ENCODE results near the gene PLPPR5. TPM values are rescaled to one million over a fixed set of nuclear protein-coding genes. Genes with fewer than 3 reads are reported as not detected.

PLPPR5 gene
- total RNA-seq, 1 donor from 2014 or later = not detected

- POLR2A ChIA-PET = no interaction called here
- Mint-ChIP-seq H3K9me3 (no peaks in the 10 kb centered on the region), H3K36me3 (ENCODE audit: low read depth) (no peaks in the 10 kb centered on the region), H3K4me3 (no peak overlapping the region), H3K4me1 (no peaks in the 10 kb centered on the region), H3K27me3 (no peaks in the 10 kb centered on the region), H3K27ac (no peak overlapping the region)
- intact Hi-C loops (cut with micrococcal nuclease) = no loop called here
- CTCF ChIA-PET = no interaction called here
- TF ChIP-seq CTCF (IDR thresholded peaks at IDR 0.05) = no peak
- no peak for ATAC-seq (ENCODE audit: low read depth)
- no peak for DNase-seq
Measured at GRCh38 chr1:99017655-99018054, 13.0 kb upstream of the PLPPR5 start.

GRCh38 chr1:99010679-99011078 is 6.0 kb upstream of the PLPPR5 start:
- ChIA-PET CTCF (no interaction called here), POLR2A (no interaction called here)
- Mint-ChIP-seq H3K4me3 (no peak overlapping the region), H3K27me3 (peaks cover 9% of the 10 kb centered on the region), H3K27ac (no peak overlapping the region), H3K36me3 (ENCODE audit: low read depth) (no peaks in the 10 kb centered on the region), H3K4me1 (no peaks in the 10 kb centered on the region), H3K9me3 (no peaks in the 10 kb centered on the region)
- DNase-seq (no peak), ATAC-seq (ENCODE audit: low read depth) (no peak)
- intact Hi-C loops (cut with micrococcal nuclease) = no loop called here
- TF ChIP-seq CTCF (IDR thresholded peaks at IDR 0.05) = no peak

GRCh38 chr1:99007366-99007765 is 2.7 kb upstream of the PLPPR5 start:
- no peaks in the 10 kb centered on the region for H3K36me3 Mint-ChIP-seq (ENCODE audit: low read depth)
- intact Hi-C loops (cut with micrococcal nuclease) = loop anchor here (10.0 kb wide), 1 partner anchor 213 kb away; no protein-coding TSS in a partner anchor
- H3K4me1 Mint-ChIP-seq = peaks cover 2% of the 10 kb centered on the region
- H3K4me3 Mint-ChIP-seq = no peak overlapping the region
- no peak for TF ChIP-seq CTCF (IDR thresholded peaks at IDR 0.05)
- no peak overlapping the region for H3K27ac Mint-ChIP-seq
- H3K9me3 Mint-ChIP-seq = no peaks in the 10 kb centered on the region
- no peak for DNase-seq
- ChIA-PET CTCF (no interaction called here), POLR2A (no interaction called here)
- peaks cover 22% of the 10 kb centered on the region for H3K27me3 Mint-ChIP-seq
- no peak for ATAC-seq (ENCODE audit: low read depth)

- Mint-ChIP-seq H3K9me3 (no peaks in the 10 kb centered on the region), H3K27ac (no peak overlapping the region), H3K36me3 (ENCODE audit: low read depth) (no peaks in the 10 kb centered on the region), H3K4me1 (peaks cover 2% of the 10 kb centered on the region), H3K27me3 (peaks cover 25% of the 10 kb centered on the region), H3K4me3 (no peak overlapping the region)
- POLR2A ChIA-PET = no interaction called here
- intact Hi-C loops (cut with micrococcal nuclease) = loop anchor here (10.0 kb wide), 1 partner anchor 211 kb away; no protein-coding TSS in a partner anchor
- ATAC-seq (ENCODE audit: low read depth) (no peak), DNase-seq (no peak)
- no peak for TF ChIP-seq CTCF (IDR thresholded peaks at IDR 0.05)
- CTCF ChIA-PET = no interaction called here
Measured at GRCh38 chr1:99005537-99005942, 879 bp upstream of the PLPPR5 start.

- peaks cover 25% of the 10 kb centered on the region for H3K27me3 Mint-ChIP-seq
- CTCF ChIA-PET = no interaction called here
- intact Hi-C loops (cut with micrococcal nuclease) = loop anchor here (10.0 kb wide), 1 partner anchor 210 kb away; no protein-coding TSS in a partner anchor
Measured at GRCh38 chr1:99004254-99004860, 304 bp downstream of the PLPPR5 start.

More at GRCh38 chr1:99004254-99004860, 304 bp downstream of the PLPPR5 start:
- H3K4me1 Mint-ChIP-seq = peaks cover 2% of the 10 kb centered on the region
- peak; percentile 12 for DNase-seq
- POLR2A ChIA-PET = no interaction called here
- no peak for ATAC-seq (ENCODE audit: low read depth)
- H3K4me3 Mint-ChIP-seq = no peak overlapping the region
- no peak for TF ChIP-seq CTCF (IDR thresholded peaks at IDR 0.05)
- no peak overlapping the region for H3K27ac Mint-ChIP-seq
- no peaks in the 10 kb centered on the region for H3K9me3 Mint-ChIP-seq
- H3K36me3 Mint-ChIP-seq (ENCODE audit: low read depth) = no peaks in the 10 kb centered on the region
